Caki2 (cell line): Measurements from ENCODE around the gene PATE3. TPM values are rescaled to one million over a fixed set of nuclear protein-coding genes. Genes with fewer than 3 reads are reported as not detected.

Experiments
- DNase-seq: peaks from one replicate; pipeline ENCODE4 v3.0.0-alpha.2; 2015; ENCODE audit warnings: low read depth
- in situ Hi-C: cut with HindIII; loops from 2 replicates; pipeline ENCODE4 v1.10.0; 2016; ENCODE audit warnings: low sequenced_read_pairs, low pct_unique_long_range_greater_than_20kb, mixed read lengths
- total RNA-seq: library from RNA; depleted of rRNA; stranded (reverse); fragments of >200 nt; shearing (Covaris generic); gene quantifications from 2 replicates; pipeline ENCODE4 v1.2.3, GENCODE V29; 2014; ENCODE audit warnings: low replicate concordance; rRNA removed

The PATE3 gene
- total RNA-seq, 1 experiment from 2014 or later, result not detected

GRCh38 chr11:125802387-125802786, 14.5 kb downstream of the PATE3 start:
- in situ Hi-C loops, result no loop called here
- DNase-seq, result no peak

- in situ Hi-C loops, result no loop called here
- DNase-seq, result no peak
Observed at GRCh38 chr11:125807909-125808308, 20.0 kb downstream of the PATE3 start.

- in situ Hi-C loops, result no loop called here
- no peak for DNase-seq
Observed at GRCh38 chr11:125833016-125833415, 45.1 kb downstream of the PATE3 start, which contains the start of gene PATE4. PATE4 (plus strand) TSS chr11:125833316; CDS start chr11:125833360, 44 bp downstream.

GRCh38 chr11:125835748-125836147, 47.8 kb downstream of the PATE3 start:
- in situ Hi-C loops, result no loop called here

More at GRCh38 chr11:125835748-125836147, 47.8 kb downstream of the PATE3 start:
- no peak for DNase-seq

Other genes starting within 250 kb of the PATE3 start
- gene EI24, start 218.7 kb upstream of the PATE3 start, total RNA-seq, result 9.1 and 12.4 TPM in 2 replicates
- 34.1 and 52.5 TPM in 2 replicates for gene STT3A, start 195.3 kb upstream of the PATE3 start, total RNA-seq
- 13.9 and 17.9 TPM in 2 replicates for gene CHEK1, start 163.0 kb upstream of the PATE3 start, total RNA-seq
- not detected in 2 replicates for gene ACRV1, start 107.3 kb upstream of the PATE3 start, total RNA-seq
- gene PATE1, start 41.8 kb upstream of the PATE3 start, total RNA-seq, result not detected in 2 replicates
- not detected in 2 replicates for gene PATE2, start 9.3 kb upstream of the PATE3 start, total RNA-seq
- gene PATE4, start 45.2 kb downstream of the PATE3 start, total RNA-seq, result not detected in 2 replicates
- gene HYLS1, start 99.5 kb downstream of the PATE3 start, total RNA-seq, result 6.5 and 7.9 TPM in 2 replicates
- gene PUS3, start 115.1 kb downstream of the PATE3 start, total RNA-seq, result 1.5 and 7.1 TPM in 2 replicates
- not detected in 2 replicates for gene DDX25, start 116.4 kb downstream of the PATE3 start, total RNA-seq
- not detected in 2 replicates for gene VSIG10L2, start 157.9 kb downstream of the PATE3 start, total RNA-seq